Measurements from ENCODE around the gene AKAP8L. TPM values are rescaled to one million over a fixed set of nuclear protein-coding genes. Genes with fewer than 3 reads are reported as not detected.
A peak's percentile ranks its signal among the peaks of the same experiment; 100 is the strongest.

AKAP8L gene
- total RNA-seq, 1 experiment from 2014 or later: 123 TPM

DNA sequence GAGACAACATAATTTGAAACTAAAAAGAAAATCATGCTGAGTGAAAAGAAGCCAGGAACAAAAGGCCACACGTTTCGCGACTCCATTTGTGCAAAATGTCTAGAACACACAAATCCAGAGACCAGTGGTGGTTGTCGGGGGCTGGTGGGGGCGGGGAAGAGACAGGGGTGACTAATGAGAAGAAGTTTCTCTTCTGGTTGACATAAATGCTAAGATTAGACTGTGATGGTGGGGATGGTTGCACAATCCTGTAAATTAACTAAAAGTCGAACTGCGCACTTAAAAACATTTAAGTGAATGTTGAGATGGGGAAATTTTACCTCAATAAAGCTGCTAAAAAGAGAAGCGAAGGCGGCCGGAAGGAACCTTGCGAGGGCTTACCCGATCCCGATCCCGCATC, 46.3 kb downstream of the AKAP8L start:
- WGBS (ENCODE audit: extremely low coverage, insufficient read length, low lambda C conversion rate): no CpG with 5 or more reads among the region's 14 CpGs
- TF ChIP-seq, protein P1, sequence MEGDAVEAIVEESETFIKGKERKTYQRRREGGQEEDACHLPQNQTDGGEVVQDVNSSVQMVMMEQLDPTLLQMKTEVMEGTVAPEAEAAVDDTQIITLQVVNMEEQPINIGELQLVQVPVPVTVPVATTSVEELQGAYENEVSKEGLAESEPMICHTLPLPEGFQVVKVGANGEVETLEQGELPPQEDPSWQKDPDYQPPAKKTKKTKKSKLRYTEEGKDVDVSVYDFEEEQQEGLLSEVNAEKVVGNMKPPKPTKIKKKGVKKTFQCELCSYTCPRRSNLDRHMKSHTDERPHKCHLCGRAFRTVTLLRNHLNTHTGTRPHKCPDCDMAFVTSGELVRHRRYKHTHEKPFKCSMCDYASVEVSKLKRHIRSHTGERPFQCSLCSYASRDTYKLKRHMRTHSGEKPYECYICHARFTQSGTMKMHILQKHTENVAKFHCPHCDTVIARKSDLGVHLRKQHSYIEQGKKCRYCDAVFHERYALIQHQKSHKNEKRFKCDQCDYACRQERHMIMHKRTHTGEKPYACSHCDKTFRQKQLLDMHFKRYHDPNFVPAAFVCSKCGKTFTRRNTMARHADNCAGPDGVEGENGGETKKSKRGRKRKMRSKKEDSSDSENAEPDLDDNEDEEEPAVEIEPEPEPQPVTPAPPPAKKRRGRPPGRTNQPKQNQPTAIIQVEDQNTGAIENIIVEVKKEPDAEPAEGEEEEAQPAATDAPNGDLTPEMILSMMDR (conservative IDR thresholded peaks at IDR 0.05): no peak

More for the DNA sequence above, 46.3 kb downstream of the AKAP8L start:
- H3T11ph ChIP-seq (ENCODE audit: low read length): no peak overlapping the region
- H3K14ac ChIP-seq (ENCODE audit: insufficient read depth, low read length): no peak overlapping the region
- no peak overlapping the region for H2BK5ac ChIP-seq (ENCODE audit: insufficient read length, low read length)
- H3K9ac ChIP-seq (ENCODE audit: extremely low read depth, insufficient read length, low read length): no peak overlapping the region
- no peaks in the 10 kb centered on the region; the same call in 1 of the 2 replicates for H3K27me3 Mint-ChIP-seq (ENCODE audit: low read depth)
- no peak overlapping the region for H2BK12ac ChIP-seq (ENCODE audit: insufficient read length, low read depth, low read length)
- H3K56ac ChIP-seq (ENCODE audit: insufficient read length, low read depth, low read length): no peak overlapping the region
- H3K9me3 Mint-ChIP-seq: no peaks in the 10 kb centered on the region
- no peak overlapping the region for H3K4me3 Mint-ChIP-seq
- H3K23me2 ChIP-seq (ENCODE audit: insufficient read length, low read depth, low read length, poor library complexity, severe bottlenecking): no peaks in the 10 kb centered on the region
- no peak overlapping the region for H2AFZ ChIP-seq (ENCODE audit: low read length)
- H2BK120ac ChIP-seq (ENCODE audit: low read depth, low read length, poor library complexity, severe bottlenecking): no peak overlapping the region
- H3K23ac ChIP-seq (ENCODE audit: insufficient read length, low read depth, low read length): no peak overlapping the region
- no peak overlapping the region for H3K4me2 ChIP-seq (ENCODE audit: insufficient read depth, insufficient read length, low read length)
- H3K27ac Mint-ChIP-seq: peak overlapping the region in 1 of 3 experiments; percentile 43; a peak in 1 of 7 replicates
- H4K91ac ChIP-seq (ENCODE audit: insufficient read length, low read depth, low read length): no peak overlapping the region
- H3K4ac ChIP-seq (ENCODE audit: low read depth, low read length): no peak overlapping the region
- no peak overlapping the region for H3K18ac ChIP-seq (ENCODE audit: insufficient read length, low read depth, low read length)
- no peaks in the 10 kb centered on the region for H3K9me3 ChIP-seq (ENCODE audit: control insufficient read depth, low read depth, low read length)
- H3K79me1 ChIP-seq (ENCODE audit: insufficient read depth, low read depth, low read length, poor library complexity, severe bottlenecking): no peaks in the 10 kb centered on the region
- DNase-seq: no peak
- H3K27me3 ChIP-seq (ENCODE audit: insufficient read depth, low read length): no peaks in the 10 kb centered on the region
- H3K36me3 Mint-ChIP-seq (ENCODE audit: insufficient read depth in 1 of 3, low read depth in 3 of 3): peaks cover 44 to 67% (median 63%) of the 10 kb centered on the region in 3 experiments
- peaks cover 20% of the 10 kb centered on the region; the same call in 1 of the 2 replicates for H3K79me2 ChIP-seq (ENCODE audit: insufficient read depth, low read length)
- no peaks in the 10 kb centered on the region for H4K20me1 ChIP-seq (ENCODE audit: control insufficient read depth, insufficient read depth, insufficient read length)
- H2AK5ac ChIP-seq (ENCODE audit: insufficient read length, low read length): no peak overlapping the region
- H3K4me1 Mint-ChIP-seq: peaks cover 7 to 9% of the 10 kb centered on the region in 2 experiments
- no peak overlapping the region for H2BK20ac ChIP-seq (ENCODE audit: low read depth, low read length, poor library complexity, severe bottlenecking)
- no peak overlapping the region for H3K27ac ChIP-seq (ENCODE audit: insufficient read length, low read depth, low read length)
- H4K5ac ChIP-seq (ENCODE audit: insufficient read length, low read depth, low read length): no peak overlapping the region
- peaks cover 2% of the 10 kb centered on the region; the same call in 1 of the 2 replicates for H3K4me1 ChIP-seq (ENCODE audit: insufficient read depth, low read length)
- no peak overlapping the region for H4K8ac ChIP-seq (replicated peaks; ENCODE audit: insufficient read length, low read depth, low read length)
- no peak overlapping the region for H2BK15ac ChIP-seq (ENCODE audit: low read depth, low read length)
